ENCODE measurements around the gene COL24A1. TPM values are rescaled to one million over a fixed set of nuclear protein-coding genes. Genes with fewer than 3 reads are reported as not detected.

The COL24A1 gene
- polyA plus RNA-seq, 1 donor (not counting 4 experiments of a cell fraction or from before 2014, with no cell fraction given) = not detected

DNA sequence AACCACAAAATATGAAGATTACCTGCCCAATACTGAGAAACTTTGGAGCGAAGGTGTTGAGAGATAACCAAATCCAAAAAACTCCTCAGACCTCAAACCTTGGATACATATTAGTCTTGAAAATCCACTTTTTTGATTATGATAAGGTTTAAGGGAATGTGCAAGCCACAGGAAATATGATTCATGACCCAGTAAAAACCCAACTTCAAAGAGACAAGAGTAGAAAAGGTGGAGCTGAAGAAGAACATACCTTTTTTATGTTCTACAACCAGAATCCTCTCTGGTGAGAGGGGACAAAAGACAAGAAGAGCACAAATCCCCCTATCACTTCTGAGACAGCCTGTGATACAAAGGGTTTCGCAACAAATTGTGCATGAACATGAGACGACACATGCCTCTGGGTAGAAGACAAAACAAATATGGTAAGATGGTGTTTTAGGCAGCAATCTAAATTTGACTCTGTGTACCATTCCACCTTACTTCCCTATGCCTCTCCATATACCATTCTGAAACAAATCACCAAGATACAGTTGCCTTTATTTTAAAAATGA, 37.3 kb downstream of the COL24A1 start:
- Histone ChIP-seq H2AFZ (ENCODE audit: control insufficient read depth, low read length) (no peak overlapping the region), H3K36me3 (ENCODE audit: control insufficient read depth in 2 of 2, extremely low read depth in 1 of 2, insufficient read depth in 2 of 2, low read length in 2 of 2) (no peaks in the 10 kb centered on the region), H3K79me2 (ENCODE audit: control insufficient read depth, insufficient read depth, low read length) (no peaks in the 10 kb centered on the region), H3K27me3 (ENCODE audit: control insufficient read depth, extremely low read depth, insufficient read depth, low read length) (no peaks in the 10 kb centered on the region), H3K27ac (ENCODE audit: control insufficient read depth, insufficient read depth, low read length) (no peak overlapping the region), H3K4me1 (ENCODE audit: control insufficient read depth, extremely low read depth, insufficient read depth, low read length) (peaks cover 3% of the 10 kb centered on the region), H3K4me3 (ENCODE audit: control insufficient read depth in 2 of 3, extremely low read depth in 1 of 3, insufficient read depth in 2 of 3, low read depth in 1 of 3, low read length in 3 of 3) (no peak overlapping the region), H3K4me2 (ENCODE audit: control insufficient read depth, extremely low read depth, insufficient read depth, low read depth, low read length) (no peak overlapping the region), H3K9me1 (ENCODE audit: control insufficient read depth, extremely low read depth, insufficient read depth, low read length) (no peaks in the 10 kb centered on the region), H3K9me3 (ENCODE audit: control insufficient read depth, low read depth, low read length) (no peaks in the 10 kb centered on the region), H4K20me1 (ENCODE audit: control insufficient read depth, extremely low read depth, insufficient read depth, low read length) (no peaks in the 10 kb centered on the region), H3K9ac (ENCODE audit: control insufficient read depth, extremely low read depth, insufficient read depth, low read length) (no peak overlapping the region)
- dilution Hi-C loops (cut with MboI; ENCODE audit: extremely low pct_ligation_motif_present, low sequenced_read_pairs) = no loop called here
- no peak for FAIRE-seq
- TF ChIP-seq, protein P1, sequence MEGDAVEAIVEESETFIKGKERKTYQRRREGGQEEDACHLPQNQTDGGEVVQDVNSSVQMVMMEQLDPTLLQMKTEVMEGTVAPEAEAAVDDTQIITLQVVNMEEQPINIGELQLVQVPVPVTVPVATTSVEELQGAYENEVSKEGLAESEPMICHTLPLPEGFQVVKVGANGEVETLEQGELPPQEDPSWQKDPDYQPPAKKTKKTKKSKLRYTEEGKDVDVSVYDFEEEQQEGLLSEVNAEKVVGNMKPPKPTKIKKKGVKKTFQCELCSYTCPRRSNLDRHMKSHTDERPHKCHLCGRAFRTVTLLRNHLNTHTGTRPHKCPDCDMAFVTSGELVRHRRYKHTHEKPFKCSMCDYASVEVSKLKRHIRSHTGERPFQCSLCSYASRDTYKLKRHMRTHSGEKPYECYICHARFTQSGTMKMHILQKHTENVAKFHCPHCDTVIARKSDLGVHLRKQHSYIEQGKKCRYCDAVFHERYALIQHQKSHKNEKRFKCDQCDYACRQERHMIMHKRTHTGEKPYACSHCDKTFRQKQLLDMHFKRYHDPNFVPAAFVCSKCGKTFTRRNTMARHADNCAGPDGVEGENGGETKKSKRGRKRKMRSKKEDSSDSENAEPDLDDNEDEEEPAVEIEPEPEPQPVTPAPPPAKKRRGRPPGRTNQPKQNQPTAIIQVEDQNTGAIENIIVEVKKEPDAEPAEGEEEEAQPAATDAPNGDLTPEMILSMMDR (optimal IDR thresholded peaks at IDR 0.05 in 1 of 3, IDR thresholded peaks at IDR 0.05 in 1 of 3, conservative IDR thresholded peaks at IDR 0.05 in 1 of 3; ENCODE audit: extremely low read depth in 1 of 3, insufficient read depth in 2 of 3, low read length in 3 of 3) = no peak
- no peak for TF ChIP-seq EZH2 (IDR thresholded peaks at IDR 0.05; ENCODE audit: low read length)
- DNase-seq (ENCODE audit: low read depth, low spot score) = no peak

DNA sequence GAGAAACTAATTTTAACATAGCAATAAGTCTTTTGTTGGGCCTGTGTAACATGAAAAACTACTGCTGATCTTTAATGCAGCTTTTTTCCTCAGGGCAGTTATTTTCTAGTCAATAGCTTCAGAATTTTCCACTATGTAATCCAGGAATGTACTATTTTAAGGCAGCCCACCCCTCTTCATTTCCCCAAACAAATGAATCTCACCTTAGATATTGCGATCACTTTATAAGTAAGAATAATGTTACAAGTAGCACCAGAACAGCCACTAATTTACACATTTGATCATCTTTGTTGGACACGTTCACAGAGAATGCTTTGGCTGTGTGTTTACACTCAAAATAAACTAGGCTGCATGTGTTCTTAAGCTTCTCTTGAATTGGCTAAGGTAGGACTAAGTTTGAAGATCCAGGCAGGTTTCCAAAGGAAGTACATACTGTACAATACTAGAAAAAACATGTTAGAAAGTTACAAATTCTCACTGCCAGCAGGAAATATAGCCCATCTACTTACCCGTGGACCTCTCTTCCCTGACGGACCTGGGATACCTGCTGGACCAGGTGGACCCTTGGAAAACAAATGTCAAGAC, 41.7 kb downstream of the COL24A1 start:
- TF ChIP-seq, protein P1 (optimal IDR thresholded peaks at IDR 0.05 in 1 of 3, IDR thresholded peaks at IDR 0.05 in 1 of 3, conservative IDR thresholded peaks at IDR 0.05 in 1 of 3; ENCODE audit: extremely low read depth in 1 of 3, insufficient read depth in 2 of 3, low read length in 3 of 3) = no peak
- TF ChIP-seq EZH2 (IDR thresholded peaks at IDR 0.05; ENCODE audit: low read length) = no peak
- dilution Hi-C loops (cut with MboI; ENCODE audit: extremely low pct_ligation_motif_present, low sequenced_read_pairs) = no loop called here
- H3K27ac ChIP-seq (ENCODE audit: control insufficient read depth, insufficient read depth, low read length) = no peak overlapping the region

More for the DNA sequence above, 41.7 kb downstream of the COL24A1 start:
- Histone ChIP-seq H4K20me1 (ENCODE audit: control insufficient read depth, extremely low read depth, insufficient read depth, low read length) (no peaks in the 10 kb centered on the region), H3K9ac (ENCODE audit: control insufficient read depth, extremely low read depth, insufficient read depth, low read length) (no peak overlapping the region), H2AFZ (ENCODE audit: control insufficient read depth, low read length) (no peak overlapping the region), H3K36me3 (ENCODE audit: control insufficient read depth in 2 of 2, extremely low read depth in 1 of 2, insufficient read depth in 2 of 2, low read length in 2 of 2) (no peaks in the 10 kb centered on the region), H3K4me3 (ENCODE audit: control insufficient read depth in 2 of 3, extremely low read depth in 1 of 3, insufficient read depth in 2 of 3, low read depth in 1 of 3, low read length in 3 of 3) (no peak overlapping the region), H3K27me3 (ENCODE audit: control insufficient read depth, extremely low read depth, insufficient read depth, low read length) (no peaks in the 10 kb centered on the region), H3K9me1 (ENCODE audit: control insufficient read depth, extremely low read depth, insufficient read depth, low read length) (no peaks in the 10 kb centered on the region), H3K4me1 (ENCODE audit: control insufficient read depth, extremely low read depth, insufficient read depth, low read length) (peaks cover 3% of the 10 kb centered on the region), H3K9me3 (ENCODE audit: control insufficient read depth, low read depth, low read length) (no peaks in the 10 kb centered on the region), H3K79me2 (ENCODE audit: control insufficient read depth, insufficient read depth, low read length) (no peaks in the 10 kb centered on the region), H3K4me2 (ENCODE audit: control insufficient read depth, extremely low read depth, insufficient read depth, low read depth, low read length) (no peak overlapping the region)
- DNase-seq (ENCODE audit: low read depth, low spot score) (no peak), FAIRE-seq (no peak)

Measured in keratinocyte (primary cell).